ENCODE data around the gene MUC15. TPM values are rescaled to one million over a fixed set of nuclear protein-coding genes. Genes with fewer than 3 reads are reported as not detected.

The MUC15 gene
- total RNA-seq, 1 donor from 2014 or later = 2.6 TPM

GRCh38 chr11:26593691-26594090, 21.6 kb upstream of the MUC15 start:
- H3K4me1 Mint-ChIP-seq = no peaks in the 10 kb centered on the region
- no peak overlapping the region for H3K4me3 Mint-ChIP-seq
- no peaks in the 10 kb centered on the region for H3K36me3 Mint-ChIP-seq
- no peak for DNase-seq (ENCODE audit: low spot score in 2 of 2, unreplicated experiment in 2 of 2)
- no peak overlapping the region for H3K27ac Mint-ChIP-seq
- TF ChIP-seq, protein P1, sequence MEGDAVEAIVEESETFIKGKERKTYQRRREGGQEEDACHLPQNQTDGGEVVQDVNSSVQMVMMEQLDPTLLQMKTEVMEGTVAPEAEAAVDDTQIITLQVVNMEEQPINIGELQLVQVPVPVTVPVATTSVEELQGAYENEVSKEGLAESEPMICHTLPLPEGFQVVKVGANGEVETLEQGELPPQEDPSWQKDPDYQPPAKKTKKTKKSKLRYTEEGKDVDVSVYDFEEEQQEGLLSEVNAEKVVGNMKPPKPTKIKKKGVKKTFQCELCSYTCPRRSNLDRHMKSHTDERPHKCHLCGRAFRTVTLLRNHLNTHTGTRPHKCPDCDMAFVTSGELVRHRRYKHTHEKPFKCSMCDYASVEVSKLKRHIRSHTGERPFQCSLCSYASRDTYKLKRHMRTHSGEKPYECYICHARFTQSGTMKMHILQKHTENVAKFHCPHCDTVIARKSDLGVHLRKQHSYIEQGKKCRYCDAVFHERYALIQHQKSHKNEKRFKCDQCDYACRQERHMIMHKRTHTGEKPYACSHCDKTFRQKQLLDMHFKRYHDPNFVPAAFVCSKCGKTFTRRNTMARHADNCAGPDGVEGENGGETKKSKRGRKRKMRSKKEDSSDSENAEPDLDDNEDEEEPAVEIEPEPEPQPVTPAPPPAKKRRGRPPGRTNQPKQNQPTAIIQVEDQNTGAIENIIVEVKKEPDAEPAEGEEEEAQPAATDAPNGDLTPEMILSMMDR (IDR thresholded peaks at IDR 0.05; ENCODE audit: unreplicated experiment) = no peak
- H3K9me3 Mint-ChIP-seq = peaks cover 11% of the 10 kb centered on the region
- no peaks in the 10 kb centered on the region for H3K27me3 Mint-ChIP-seq (ENCODE audit: low read depth)

GRCh38 chr11:26587073-26587472, 15.0 kb upstream of the MUC15 start:
- TF ChIP-seq, protein P1 (IDR thresholded peaks at IDR 0.05; ENCODE audit: unreplicated experiment) = no peak
- H3K27ac Mint-ChIP-seq = no peak overlapping the region
- peaks cover 6% of the 10 kb centered on the region for H3K4me1 Mint-ChIP-seq
- peaks cover 11% of the 10 kb centered on the region for H3K9me3 Mint-ChIP-seq
- no peaks in the 10 kb centered on the region for H3K27me3 Mint-ChIP-seq (ENCODE audit: low read depth)
- H3K36me3 Mint-ChIP-seq = no peaks in the 10 kb centered on the region
- no peak overlapping the region for H3K4me3 Mint-ChIP-seq
- no peak for DNase-seq (ENCODE audit: low spot score in 2 of 2, unreplicated experiment in 2 of 2)

DNA sequence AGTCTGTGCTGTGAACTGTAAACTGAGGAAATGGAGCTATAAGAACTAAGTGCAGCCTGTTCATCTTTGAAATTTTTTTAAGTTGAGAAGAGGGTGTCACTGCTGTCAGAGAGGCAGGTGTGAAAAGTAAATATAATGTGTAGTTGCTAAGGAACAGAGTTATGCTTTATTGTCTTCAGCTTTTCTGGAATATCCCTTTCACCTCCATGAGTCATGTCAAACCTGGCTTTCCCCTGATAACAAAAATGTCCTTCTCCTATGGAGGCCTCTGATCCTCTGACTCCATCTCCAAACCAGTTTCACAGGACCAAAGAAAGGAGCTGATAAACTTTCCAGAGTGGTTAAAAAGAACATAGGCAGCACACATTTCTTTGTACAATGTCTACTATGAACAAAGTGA, 12.8 kb upstream of the MUC15 start:
- Mint-ChIP-seq H3K27ac (no peak overlapping the region), H3K27me3 (ENCODE audit: low read depth) (no peaks in the 10 kb centered on the region), H3K36me3 (no peaks in the 10 kb centered on the region), H3K4me1 (peaks cover 16% of the 10 kb centered on the region), H3K4me3 (no peak overlapping the region), H3K9me3 (no peaks in the 10 kb centered on the region)
- TF ChIP-seq, protein P1 (IDR thresholded peaks at IDR 0.05; ENCODE audit: unreplicated experiment) = no peak
- no peak for DNase-seq (ENCODE audit: low spot score in 2 of 2, unreplicated experiment in 2 of 2)

- TF ChIP-seq, protein P1 (IDR thresholded peaks at IDR 0.05; ENCODE audit: unreplicated experiment) = no peak
- Mint-ChIP-seq H3K9me3 (no peaks in the 10 kb centered on the region), H3K27ac (no peak overlapping the region), H3K27me3 (ENCODE audit: low read depth) (no peaks in the 10 kb centered on the region), H3K4me3 (no peak overlapping the region), H3K4me1 (peaks cover 28% of the 10 kb centered on the region), H3K36me3 (no peaks in the 10 kb centered on the region)
- no peak for DNase-seq (ENCODE audit: low spot score in 2 of 2, unreplicated experiment in 2 of 2)
Measured at GRCh38 chr11:26583550-26583949, 11.5 kb upstream of the MUC15 start.

- Mint-ChIP-seq H3K27me3 (ENCODE audit: low read depth) (no peaks in the 10 kb centered on the region), H3K4me3 (no peak overlapping the region), H3K9me3 (no peaks in the 10 kb centered on the region), H3K36me3 (no peaks in the 10 kb centered on the region), H3K27ac (peak overlapping the region; percentile 28), H3K4me1 (peaks cover 28% of the 10 kb centered on the region)
- TF ChIP-seq, protein P1 (IDR thresholded peaks at IDR 0.05; ENCODE audit: unreplicated experiment) = no peak
- no peak for DNase-seq (ENCODE audit: low spot score in 2 of 2, unreplicated experiment in 2 of 2)
Measured at GRCh38 chr11:26580929-26581328, 8.9 kb upstream of the MUC15 start.

DNA sequence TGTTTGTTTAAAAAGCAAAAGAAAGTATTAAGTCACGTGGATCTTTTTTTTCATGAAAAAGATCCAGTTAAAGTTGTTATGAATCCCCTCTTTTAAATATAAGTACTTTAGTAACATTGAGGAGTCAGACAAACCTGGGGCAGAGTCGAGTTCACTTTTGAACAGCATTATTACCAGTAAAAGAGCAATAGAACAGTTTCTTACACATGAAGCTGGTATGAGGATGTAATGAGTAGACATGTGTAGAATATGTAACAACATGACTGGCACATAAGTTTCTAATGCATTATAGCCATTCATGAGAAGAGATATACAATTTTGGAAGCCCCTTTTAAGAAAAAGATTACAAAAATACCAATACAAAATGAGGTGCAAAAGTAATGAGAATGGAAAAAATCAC, 7.6 kb upstream of the MUC15 start:
- TF ChIP-seq, protein P1 (IDR thresholded peaks at IDR 0.05; ENCODE audit: unreplicated experiment) = no peak
- Mint-ChIP-seq H3K4me3 (no peak overlapping the region), H3K27me3 (ENCODE audit: low read depth) (no peaks in the 10 kb centered on the region), H3K4me1 (peaks cover 28% of the 10 kb centered on the region), H3K9me3 (no peaks in the 10 kb centered on the region), H3K27ac (no peak overlapping the region), H3K36me3 (no peaks in the 10 kb centered on the region)
- DNase-seq (ENCODE audit: low spot score in 2 of 2, unreplicated experiment in 2 of 2) = no peak

Data from mesothelial cell of epicardium (in vitro differentiated cells).